Stomach (tissue), 4 donors: Measurements from ENCODE around the gene TMEM25.

Source experiments
- EP300 ChIP-seq: sonication (generic); formaldehyde crosslinking; IDR thresholded peaks from one replicate; pipeline ENCODE4 v1.6.1; 2017; ENCODE audit warnings: antibody characterized with exemption
- POLR2A ChIP-seq, 4 donors: fragments of 450-650 bp; IDR thresholded peaks; one replicate each; pipeline ENCODE4 v1.6.1; 2016; ENCODE audit warnings: antibody characterized with exemption in 4 of 4, control low read depth in 2 of 4, mild to moderate bottlenecking in 1 of 4, moderate library complexity in 1 of 4
- POLR2AphosphoS5 ChIP-seq, 3 donors: sonication (generic); formaldehyde crosslinking; IDR thresholded peaks; one replicate each; pipeline ENCODE4 v1.6.1; 2016; ENCODE audit warnings: antibody characterized with exemption in 3 of 3
- TF ChIP-seq, protein P1 (sequence below), 7 experiments: fragments of 450-650 bp in 4 of 7; fragments of 200-600 bp in 3 of 7; sonication (generic) in 3 of 7; IDR thresholded peaks; one replicate each; pipeline ENCODE4 v1.5.1; 2016 to 2019; ENCODE audit warnings: antibody characterized with exemption in 7 of 7, control low read depth in 2 of 7, mild to moderate bottlenecking in 1 of 7

DNA sequence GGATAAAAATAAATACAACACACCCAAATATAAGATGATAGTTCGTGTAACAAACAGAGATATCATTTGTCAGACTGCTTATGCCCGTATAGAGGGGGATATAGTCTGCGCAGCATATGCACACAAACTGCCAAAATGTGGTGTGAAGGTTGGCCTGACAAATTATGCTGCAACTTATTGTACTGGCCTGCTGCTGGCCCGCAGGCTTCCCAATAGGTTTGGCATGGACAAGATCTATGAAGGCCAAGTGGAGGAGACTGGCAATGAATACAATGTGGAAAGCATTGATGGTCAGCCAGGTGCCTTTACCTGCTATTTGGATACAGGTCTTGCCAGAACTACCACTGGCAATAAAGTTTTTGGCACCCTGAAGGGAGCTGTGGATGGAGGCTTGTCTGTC lies 29.8 kb downstream of the TMEM25 start:
- TF ChIP-seq POLR2A (IDR thresholded peaks at IDR 0.05) (no peak), POLR2AphosphoS5 (IDR thresholded peaks at IDR 0.05) (no peak), EP300 (no peak)
- TF ChIP-seq, protein P1, sequence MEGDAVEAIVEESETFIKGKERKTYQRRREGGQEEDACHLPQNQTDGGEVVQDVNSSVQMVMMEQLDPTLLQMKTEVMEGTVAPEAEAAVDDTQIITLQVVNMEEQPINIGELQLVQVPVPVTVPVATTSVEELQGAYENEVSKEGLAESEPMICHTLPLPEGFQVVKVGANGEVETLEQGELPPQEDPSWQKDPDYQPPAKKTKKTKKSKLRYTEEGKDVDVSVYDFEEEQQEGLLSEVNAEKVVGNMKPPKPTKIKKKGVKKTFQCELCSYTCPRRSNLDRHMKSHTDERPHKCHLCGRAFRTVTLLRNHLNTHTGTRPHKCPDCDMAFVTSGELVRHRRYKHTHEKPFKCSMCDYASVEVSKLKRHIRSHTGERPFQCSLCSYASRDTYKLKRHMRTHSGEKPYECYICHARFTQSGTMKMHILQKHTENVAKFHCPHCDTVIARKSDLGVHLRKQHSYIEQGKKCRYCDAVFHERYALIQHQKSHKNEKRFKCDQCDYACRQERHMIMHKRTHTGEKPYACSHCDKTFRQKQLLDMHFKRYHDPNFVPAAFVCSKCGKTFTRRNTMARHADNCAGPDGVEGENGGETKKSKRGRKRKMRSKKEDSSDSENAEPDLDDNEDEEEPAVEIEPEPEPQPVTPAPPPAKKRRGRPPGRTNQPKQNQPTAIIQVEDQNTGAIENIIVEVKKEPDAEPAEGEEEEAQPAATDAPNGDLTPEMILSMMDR (IDR thresholded peaks at IDR 0.05) = no peak
